Measurements from ENCODE around the gene GBE1. TPM values are rescaled to one million over a fixed set of nuclear protein-coding genes. Genes with fewer than 3 reads are reported as not detected.
"Not testable (repeated sequence)": the region's sequence is repeated elsewhere in the genome, so short reads cannot be mapped to it uniquely, and the experiment has no call there.

Gene GBE1
- total RNA-seq, 1 donor, result 184 TPM

DNA sequence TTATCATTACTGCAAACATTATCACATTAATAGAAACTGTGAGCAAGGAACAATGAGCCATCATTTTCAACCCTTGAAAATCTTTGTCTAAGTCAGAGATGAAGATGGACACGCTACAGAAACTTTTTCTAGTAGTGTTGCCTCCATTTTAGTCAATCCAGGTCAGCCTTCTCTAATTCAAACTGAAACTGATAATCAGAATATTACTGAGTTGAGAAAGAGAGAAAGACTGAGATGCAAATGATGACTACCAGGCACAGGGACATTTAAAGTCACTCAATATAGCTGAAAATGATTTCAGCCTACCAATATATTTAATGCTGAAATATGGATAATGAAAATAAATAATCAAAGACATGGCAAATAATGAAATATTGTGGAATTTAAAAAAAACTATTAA is 261.4 kb downstream of the GBE1 start:
- Histone ChIP-seq H3K36me3 (ENCODE audit: insufficient read depth, low read length) (peaks cover 8% of the 10 kb centered on the region), H3K27ac (ENCODE audit: low read depth, low read length) (no peak overlapping the region), H3K4me1 (ENCODE audit: insufficient read depth, low read length) (no peaks in the 10 kb centered on the region), H4K20me1 (ENCODE audit: insufficient read depth, low read length) (no peaks in the 10 kb centered on the region), H3K9me3 (ENCODE audit: low read depth, low read length) (no peaks in the 10 kb centered on the region), H3K79me2 (ENCODE audit: insufficient read depth, low read length) (no peaks in the 10 kb centered on the region), H3K4me3 (ENCODE audit: insufficient read depth, low read length) (no peak overlapping the region), H3K4me2 (ENCODE audit: insufficient read depth, low read length) (no peak overlapping the region), H3K27me3 (ENCODE audit: insufficient read depth, low read length) (no peaks in the 10 kb centered on the region), H2AFZ (ENCODE audit: low read length) (no peak overlapping the region)
- DNase-seq (ENCODE audit: insufficient read length, low spot score, missing footprints), result no peak
- TF ChIP-seq, protein P1, sequence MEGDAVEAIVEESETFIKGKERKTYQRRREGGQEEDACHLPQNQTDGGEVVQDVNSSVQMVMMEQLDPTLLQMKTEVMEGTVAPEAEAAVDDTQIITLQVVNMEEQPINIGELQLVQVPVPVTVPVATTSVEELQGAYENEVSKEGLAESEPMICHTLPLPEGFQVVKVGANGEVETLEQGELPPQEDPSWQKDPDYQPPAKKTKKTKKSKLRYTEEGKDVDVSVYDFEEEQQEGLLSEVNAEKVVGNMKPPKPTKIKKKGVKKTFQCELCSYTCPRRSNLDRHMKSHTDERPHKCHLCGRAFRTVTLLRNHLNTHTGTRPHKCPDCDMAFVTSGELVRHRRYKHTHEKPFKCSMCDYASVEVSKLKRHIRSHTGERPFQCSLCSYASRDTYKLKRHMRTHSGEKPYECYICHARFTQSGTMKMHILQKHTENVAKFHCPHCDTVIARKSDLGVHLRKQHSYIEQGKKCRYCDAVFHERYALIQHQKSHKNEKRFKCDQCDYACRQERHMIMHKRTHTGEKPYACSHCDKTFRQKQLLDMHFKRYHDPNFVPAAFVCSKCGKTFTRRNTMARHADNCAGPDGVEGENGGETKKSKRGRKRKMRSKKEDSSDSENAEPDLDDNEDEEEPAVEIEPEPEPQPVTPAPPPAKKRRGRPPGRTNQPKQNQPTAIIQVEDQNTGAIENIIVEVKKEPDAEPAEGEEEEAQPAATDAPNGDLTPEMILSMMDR (IDR thresholded peaks at IDR 0.05; ENCODE audit: extremely low read depth, low read depth, low read length), result no peak

DNA sequence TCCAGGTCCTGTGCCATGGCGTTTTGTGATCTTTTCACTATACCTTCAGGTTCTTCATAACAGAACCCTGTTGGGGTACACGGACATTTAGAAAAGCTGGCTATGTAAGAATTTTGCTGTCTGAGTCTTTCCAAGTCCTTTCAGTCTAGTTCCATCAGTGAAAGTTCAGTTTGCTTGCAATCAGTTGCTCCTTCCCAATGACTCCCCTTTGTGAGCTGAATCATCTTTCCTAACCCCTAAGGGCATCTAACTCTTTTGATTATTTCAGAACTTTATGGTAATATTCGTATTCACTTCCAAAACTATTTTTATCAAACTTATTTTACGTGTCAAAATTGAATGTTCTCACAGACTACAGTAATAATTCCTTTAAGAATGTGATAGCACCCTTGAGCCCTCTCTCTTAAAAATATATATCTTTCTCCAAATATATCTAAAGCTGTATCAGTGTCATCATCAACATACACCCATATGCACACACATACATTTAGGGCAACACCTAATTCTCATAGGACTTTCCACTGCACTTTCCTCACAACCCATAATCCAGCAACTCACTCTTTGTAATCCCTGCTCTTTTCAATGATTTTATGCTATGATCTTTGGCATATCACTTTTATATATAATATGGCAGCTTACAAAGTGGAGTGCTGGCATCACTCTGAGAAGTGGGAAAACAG is 263.7 kb downstream of the GBE1 start:
- H3K27me3 ChIP-seq (ENCODE audit: insufficient read depth, low read length), result no peaks in the 10 kb centered on the region
- H3K9me3 ChIP-seq (ENCODE audit: low read depth, low read length), result no peaks in the 10 kb centered on the region
- no peak overlapping the region for H3K27ac ChIP-seq (ENCODE audit: low read depth, low read length)
- TF ChIP-seq, protein P1 (IDR thresholded peaks at IDR 0.05; ENCODE audit: extremely low read depth, low read depth, low read length), result no peak
- no peak overlapping the region for H2AFZ ChIP-seq (ENCODE audit: low read length)
- peaks cover 8% of the 10 kb centered on the region for H3K36me3 ChIP-seq (ENCODE audit: insufficient read depth, low read length)
- H3K4me1 ChIP-seq (ENCODE audit: insufficient read depth, low read length), result peaks cover 3% of the 10 kb centered on the region
- no peak overlapping the region for H3K4me3 ChIP-seq (ENCODE audit: insufficient read depth, low read length)
- no peaks in the 10 kb centered on the region for H4K20me1 ChIP-seq (ENCODE audit: insufficient read depth, low read length)
- no peaks in the 10 kb centered on the region for H3K79me2 ChIP-seq (ENCODE audit: insufficient read depth, low read length)
- no peak overlapping the region for H3K4me2 ChIP-seq (ENCODE audit: insufficient read depth, low read length)
- no peak for DNase-seq (ENCODE audit: insufficient read length, low spot score, missing footprints)

- no peaks in the 10 kb centered on the region for H3K9me3 ChIP-seq (ENCODE audit: low read depth, low read length)
- H3K79me2 ChIP-seq (ENCODE audit: insufficient read depth, low read length), result no peaks in the 10 kb centered on the region
- H3K4me2 ChIP-seq (ENCODE audit: insufficient read depth, low read length), result no peak overlapping the region
- no peak overlapping the region for H3K4me3 ChIP-seq (ENCODE audit: insufficient read depth, low read length)
- no peaks in the 10 kb centered on the region for H3K27me3 ChIP-seq (ENCODE audit: insufficient read depth, low read length)
- peaks cover 8% of the 10 kb centered on the region for H3K36me3 ChIP-seq (ENCODE audit: insufficient read depth, low read length)
- DNase-seq (ENCODE audit: insufficient read length, low spot score, missing footprints), result no peak
- no peak overlapping the region for H3K27ac ChIP-seq (ENCODE audit: low read depth, low read length)
- no peak overlapping the region for H2AFZ ChIP-seq (ENCODE audit: low read length)
- peaks cover 10% of the 10 kb centered on the region for H3K4me1 ChIP-seq (ENCODE audit: insufficient read depth, low read length)
- H4K20me1 ChIP-seq (ENCODE audit: insufficient read depth, low read length), result no peaks in the 10 kb centered on the region
- TF ChIP-seq, protein P1 (IDR thresholded peaks at IDR 0.05; ENCODE audit: extremely low read depth, low read depth, low read length), result no peak
Measured at GRCh38 chr3:81496407-81497104, 264.9 kb downstream of the GBE1 start.

DNA sequence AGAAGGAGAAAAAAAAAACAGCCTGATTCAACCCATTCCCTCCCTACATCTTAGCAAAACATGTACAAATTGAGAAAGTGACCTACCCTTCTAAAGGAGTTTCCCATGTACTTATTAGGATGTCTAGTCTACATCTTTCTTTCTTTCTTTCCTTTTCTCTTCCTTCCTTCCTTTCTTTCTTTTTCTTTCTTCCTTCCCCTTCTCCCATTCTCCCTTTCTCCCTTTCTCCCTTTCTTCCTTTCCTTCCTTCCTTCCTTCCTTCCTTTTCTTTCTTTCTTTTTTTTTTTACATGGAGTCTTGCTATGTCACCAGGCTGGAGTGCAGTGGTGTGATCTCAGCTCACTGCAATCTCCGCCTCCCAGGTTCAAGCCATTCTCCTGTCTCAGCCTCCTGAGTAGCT is 269.0 kb downstream of the GBE1 start:
- not testable (repeated sequence) for H2AFZ ChIP-seq (ENCODE audit: low read length); H3K9me3 ChIP-seq (ENCODE audit: low read depth, low read length); H3K36me3 ChIP-seq (ENCODE audit: insufficient read depth, low read length); DNase-seq (ENCODE audit: insufficient read length, low spot score, missing footprints); H3K27me3 ChIP-seq (ENCODE audit: insufficient read depth, low read length); H4K20me1 ChIP-seq (ENCODE audit: insufficient read depth, low read length); H3K79me2 ChIP-seq (ENCODE audit: insufficient read depth, low read length)
- Histone ChIP-seq H3K4me1 (ENCODE audit: insufficient read depth, low read length) (peaks cover 17% of the 10 kb centered on the region), H3K27ac (ENCODE audit: low read depth, low read length) (peak overlapping the region; percentile 93), H3K4me2 (ENCODE audit: insufficient read depth, low read length) (peak overlapping the region; percentile 67), H3K4me3 (ENCODE audit: insufficient read depth, low read length) (peak overlapping the region; percentile 21)
